Measurements from ENCODE around the gene ENG.

GRCh38 chr9:127790094-127790855 lies 64.2 kb downstream of the ENG start:
- TF ChIP-seq CTCF (IDR thresholded peaks at IDR 0.05): no peak
- TF ChIP-seq ZFX (IDR thresholded peaks at IDR 0.05; ENCODE audit: borderline replicate concordance): no peak
